ENCODE results near the gene SLC27A2.
"Not testable (repeated sequence)": the region's sequence is repeated elsewhere in the genome, so short reads cannot be mapped to it uniquely, and the experiment has no call there.

The SLC27A2 gene

GRCh38 chr15:50163719-50164410 is 18.1 kb upstream of the SLC27A2 start:
- DNase-seq (ENCODE audit: low spot score), result no peak

- no peak for DNase-seq (ENCODE audit: low spot score)
Measured at GRCh38 chr15:50164458-50164857, 17.5 kb upstream of the SLC27A2 start.

- DNase-seq (ENCODE audit: low spot score), result no peak
Measured at GRCh38 chr15:50166216-50166615, 15.8 kb upstream of the SLC27A2 start.

- DNase-seq (ENCODE audit: low spot score), result no peak
Measured at GRCh38 chr15:50167110-50167509, 14.9 kb upstream of the SLC27A2 start.

- DNase-seq (ENCODE audit: low spot score), result no peak
Measured at GRCh38 chr15:50168379-50168778, 13.6 kb upstream of the SLC27A2 start.

GRCh38 chr15:50168783-50169411 is 13.1 kb upstream of the SLC27A2 start:
- DNase-seq (ENCODE audit: low spot score), result no peak

- DNase-seq (ENCODE audit: low spot score), result not testable (repeated sequence)
Measured at GRCh38 chr15:50172360-50172895, 9.6 kb upstream of the SLC27A2 start.

- peak; percentile 74 for DNase-seq (ENCODE audit: low spot score)
Measured at GRCh38 chr15:50176869-50177268, 5.1 kb upstream of the SLC27A2 start.

- DNase-seq (ENCODE audit: low spot score), result no peak
Measured at GRCh38 chr15:50180091-50180490, 1.9 kb upstream of the SLC27A2 start.

GRCh38 chr15:50180582-50180981 is 1.4 kb upstream of the SLC27A2 start:
- DNase-seq (ENCODE audit: low spot score), result no peak

GRCh38 chr15:50181201-50181968 is 611 bp upstream of the SLC27A2 start:
- DNase-seq (ENCODE audit: low spot score), result no peak

GRCh38 chr15:50182219-50183013 is 420 bp downstream of the SLC27A2 start:
- DNase-seq (ENCODE audit: low spot score), result peak; percentile 59

- peak; percentile 76 for DNase-seq (ENCODE audit: low spot score)
Measured at GRCh38 chr15:50183112-50183794, 1.3 kb downstream of the SLC27A2 start.

- DNase-seq (ENCODE audit: low spot score), result no peak
Measured at GRCh38 chr15:50184863-50185504, 3.0 kb downstream of the SLC27A2 start.

- DNase-seq (ENCODE audit: low spot score), result no peak
Measured at GRCh38 chr15:50186090-50186489, 4.1 kb downstream of the SLC27A2 start.

GRCh38 chr15:50186752-50187151 is 4.8 kb downstream of the SLC27A2 start:
- DNase-seq (ENCODE audit: low spot score), result no peak

GRCh38 chr15:50187525-50187924 is 5.5 kb downstream of the SLC27A2 start:
- DNase-seq (ENCODE audit: low spot score), result no peak

- no peak for DNase-seq (ENCODE audit: low spot score)
Measured at GRCh38 chr15:50187997-50188396, 6.0 kb downstream of the SLC27A2 start.

GRCh38 chr15:50188793-50189192 is 6.8 kb downstream of the SLC27A2 start:
- not testable (repeated sequence) for DNase-seq (ENCODE audit: low spot score)

GRCh38 chr15:50189633-50190032 is 7.6 kb downstream of the SLC27A2 start:
- no peak for DNase-seq (ENCODE audit: low spot score)

GRCh38 chr15:50190166-50190570 is 8.2 kb downstream of the SLC27A2 start:
- DNase-seq (ENCODE audit: low spot score), result no peak
